T-helper 2 cell treated with Interferon-gamma antibody and Interleukin-4, amounts not matched to agents 5 μg/mL and 100 μg/mL, for 36 hours (primary cell): ENCODE results near the gene TRAP1.

Source experiments
- DNase-seq: peaks from one replicate; pipeline ENCODE4 v3.0.0; 2021; ENCODE audit warnings: low spot score
- H3K27ac Mint-ChIP-seq: one replicate; pipeline ENCODE4 v1.8.0; 2021; ENCODE audit warnings: mild to moderate bottlenecking, mixed read lengths
- H3K27me3 Mint-ChIP-seq: one replicate; pipeline ENCODE4 v1.8.0; 2021; ENCODE audit warnings: low read depth, mixed read lengths
- H3K36me3 Mint-ChIP-seq: one replicate; pipeline ENCODE4 v1.8.0; 2021; ENCODE audit warnings: low read depth, mixed read lengths
- H3K4me1 Mint-ChIP-seq: one replicate; pipeline ENCODE4 v1.8.0; 2021; ENCODE audit warnings: low read depth, mixed read lengths
- H3K4me3 Mint-ChIP-seq: one replicate; pipeline ENCODE4 v1.8.0; 2022; ENCODE audit warnings: mild to moderate bottlenecking, moderate library complexity, mixed read lengths
- H3K9me3 Mint-ChIP-seq: one replicate; pipeline ENCODE4 v1.8.0; 2021; ENCODE audit warnings: mixed read lengths

TRAP1 gene

GRCh38 chr16:3745751-3746355 is 28.5 kb upstream of the TRAP1 start:
- no peak overlapping the region for H3K4me3 Mint-ChIP-seq
- DNase-seq, result no peak
- peaks cover 51% of the 10 kb centered on the region for H3K36me3 Mint-ChIP-seq
- H3K27me3 Mint-ChIP-seq, result no peaks in the 10 kb centered on the region
- H3K27ac Mint-ChIP-seq, result no peak overlapping the region
- H3K4me1 Mint-ChIP-seq, result peaks cover 7% of the 10 kb centered on the region
- H3K9me3 Mint-ChIP-seq, result no peaks in the 10 kb centered on the region

- H3K9me3 Mint-ChIP-seq, result no peaks in the 10 kb centered on the region
- no peak overlapping the region for H3K4me3 Mint-ChIP-seq
- no peak for DNase-seq
- H3K27me3 Mint-ChIP-seq, result no peaks in the 10 kb centered on the region
- peaks cover 52% of the 10 kb centered on the region for H3K36me3 Mint-ChIP-seq
- no peaks in the 10 kb centered on the region for H3K4me1 Mint-ChIP-seq
- no peak overlapping the region for H3K27ac Mint-ChIP-seq
Measured at GRCh38 chr16:3744018-3744417, 26.7 kb upstream of the TRAP1 start.

GRCh38 chr16:3740934-3741333 is 23.6 kb upstream of the TRAP1 start:
- H3K27ac Mint-ChIP-seq, result no peak overlapping the region
- peaks cover 59% of the 10 kb centered on the region for H3K36me3 Mint-ChIP-seq
- no peaks in the 10 kb centered on the region for H3K27me3 Mint-ChIP-seq
- H3K4me3 Mint-ChIP-seq, result no peak overlapping the region
- no peaks in the 10 kb centered on the region for H3K4me1 Mint-ChIP-seq
- DNase-seq, result no peak
- H3K9me3 Mint-ChIP-seq, result no peaks in the 10 kb centered on the region

- Mint-ChIP-seq H3K27ac (no peak overlapping the region), H3K4me3 (no peak overlapping the region), H3K9me3 (no peaks in the 10 kb centered on the region), H3K36me3 (peaks cover 57% of the 10 kb centered on the region), H3K4me1 (no peaks in the 10 kb centered on the region), H3K27me3 (no peaks in the 10 kb centered on the region)
- no peak for DNase-seq
Measured at GRCh38 chr16:3740186-3740585, 22.9 kb upstream of the TRAP1 start.

DNA sequence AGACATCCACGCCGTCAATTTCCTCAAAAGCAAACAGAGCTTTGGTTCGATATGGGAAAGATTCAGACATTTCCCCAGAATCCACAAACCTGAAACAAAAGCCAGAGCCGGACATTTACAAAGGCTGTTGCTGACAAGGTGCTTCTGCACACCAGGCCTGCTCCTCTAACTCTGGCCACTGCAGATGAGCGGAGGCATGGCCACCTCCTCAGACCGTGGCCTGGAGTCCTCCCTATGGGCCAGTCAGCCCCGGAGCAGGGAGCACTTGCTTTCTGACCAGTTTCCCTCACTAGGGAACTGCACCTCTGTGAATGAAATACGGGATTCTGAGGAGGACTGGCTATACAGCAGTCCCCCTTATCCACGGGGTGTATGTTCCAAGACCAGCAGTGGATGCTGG is 22.3 kb upstream of the TRAP1 start:
- Mint-ChIP-seq H3K27ac (no peak overlapping the region), H3K36me3 (peaks cover 62% of the 10 kb centered on the region), H3K9me3 (no peaks in the 10 kb centered on the region), H3K4me1 (no peaks in the 10 kb centered on the region), H3K4me3 (no peak overlapping the region), H3K27me3 (no peaks in the 10 kb centered on the region)
- DNase-seq, result no peak

DNA sequence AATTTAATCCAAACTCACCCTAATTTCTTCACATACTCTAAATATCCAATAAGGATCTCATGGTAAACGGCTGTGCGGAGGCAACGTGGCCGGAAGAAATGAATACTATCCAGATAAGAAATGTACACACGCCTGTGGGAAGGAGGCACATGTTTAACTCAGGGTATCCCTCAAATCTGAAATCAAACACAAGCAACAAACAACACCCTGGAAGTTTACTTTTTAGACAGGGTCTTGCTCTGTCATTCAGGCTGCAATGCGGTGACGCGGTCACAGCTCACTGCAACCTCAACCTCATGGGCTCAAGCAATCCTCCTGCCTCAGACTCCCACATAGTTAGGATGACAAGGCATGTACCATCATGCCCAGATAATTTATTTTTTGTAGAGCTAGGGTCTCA is 21.2 kb upstream of the TRAP1 start:
- Mint-ChIP-seq H3K27me3 (no peaks in the 10 kb centered on the region), H3K9me3 (no peaks in the 10 kb centered on the region), H3K4me3 (no peak overlapping the region), H3K4me1 (no peaks in the 10 kb centered on the region), H3K36me3 (peaks cover 62% of the 10 kb centered on the region), H3K27ac (no peak overlapping the region)
- no peak for DNase-seq

DNA sequence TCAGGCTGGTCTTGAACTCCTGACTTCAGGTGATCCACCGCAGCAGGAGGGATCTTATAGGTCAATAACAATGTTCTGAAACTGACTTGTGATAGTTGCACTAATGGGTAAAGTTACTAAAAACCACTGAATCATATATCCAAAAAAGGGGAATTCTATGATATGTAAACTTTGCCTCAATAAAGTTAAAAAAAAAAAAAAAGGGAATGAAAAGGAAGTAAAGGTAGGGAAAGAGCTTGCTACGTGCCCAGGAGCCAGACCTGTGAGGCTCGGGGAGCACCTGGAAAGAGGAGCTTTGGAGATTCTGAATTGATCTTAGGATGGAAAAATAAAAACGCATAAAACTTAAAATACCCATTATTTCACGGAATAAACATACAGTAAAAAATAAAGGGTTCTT is 20.8 kb upstream of the TRAP1 start:
- Mint-ChIP-seq H3K4me3 (no peak overlapping the region), H3K27me3 (no peaks in the 10 kb centered on the region), H3K9me3 (no peaks in the 10 kb centered on the region), H3K36me3 (peaks cover 59% of the 10 kb centered on the region), H3K4me1 (no peaks in the 10 kb centered on the region), H3K27ac (no peak overlapping the region)
- no peak for DNase-seq

- Mint-ChIP-seq H3K27ac (no peak overlapping the region), H3K36me3 (peaks cover 55% of the 10 kb centered on the region), H3K4me3 (no peak overlapping the region), H3K4me1 (no peaks in the 10 kb centered on the region), H3K9me3 (no peaks in the 10 kb centered on the region), H3K27me3 (no peaks in the 10 kb centered on the region)
- DNase-seq, result no peak
Measured at GRCh38 chr16:3737181-3737580, 19.9 kb upstream of the TRAP1 start.

- H3K36me3 Mint-ChIP-seq, result peaks cover 57% of the 10 kb centered on the region
Measured at GRCh38 chr16:3736116-3736515, 18.8 kb upstream of the TRAP1 start.

GRCh38 chr16:3735541-3735940 is 18.2 kb upstream of the TRAP1 start:
- DNase-seq, result no peak
- Mint-ChIP-seq H3K4me3 (no peak overlapping the region), H3K9me3 (no peaks in the 10 kb centered on the region), H3K27ac (no peak overlapping the region), H3K4me1 (no peaks in the 10 kb centered on the region), H3K27me3 (no peaks in the 10 kb centered on the region), H3K36me3 (peaks cover 57% of the 10 kb centered on the region)

More at GRCh38 chr16:3736116-3736515, 18.8 kb upstream of the TRAP1 start:
- Mint-ChIP-seq H3K27me3 (no peaks in the 10 kb centered on the region), H3K27ac (no peak overlapping the region), H3K4me3 (no peak overlapping the region), H3K4me1 (no peaks in the 10 kb centered on the region), H3K9me3 (no peaks in the 10 kb centered on the region)
- DNase-seq, result no peak

GRCh38 chr16:3734758-3735221 is 17.5 kb upstream of the TRAP1 start:
- no peak overlapping the region for H3K27ac Mint-ChIP-seq
- no peak overlapping the region for H3K4me3 Mint-ChIP-seq
- H3K4me1 Mint-ChIP-seq, result no peaks in the 10 kb centered on the region
- no peak for DNase-seq
- H3K9me3 Mint-ChIP-seq, result no peaks in the 10 kb centered on the region
- peaks cover 60% of the 10 kb centered on the region for H3K36me3 Mint-ChIP-seq
- H3K27me3 Mint-ChIP-seq, result no peaks in the 10 kb centered on the region

- Mint-ChIP-seq H3K36me3 (peaks cover 58% of the 10 kb centered on the region), H3K27ac (no peak overlapping the region), H3K4me1 (no peaks in the 10 kb centered on the region), H3K27me3 (no peaks in the 10 kb centered on the region), H3K9me3 (no peaks in the 10 kb centered on the region), H3K4me3 (no peak overlapping the region)
- DNase-seq, result no peak
Measured at GRCh38 chr16:3734084-3734757, 16.9 kb upstream of the TRAP1 start.

DNA sequence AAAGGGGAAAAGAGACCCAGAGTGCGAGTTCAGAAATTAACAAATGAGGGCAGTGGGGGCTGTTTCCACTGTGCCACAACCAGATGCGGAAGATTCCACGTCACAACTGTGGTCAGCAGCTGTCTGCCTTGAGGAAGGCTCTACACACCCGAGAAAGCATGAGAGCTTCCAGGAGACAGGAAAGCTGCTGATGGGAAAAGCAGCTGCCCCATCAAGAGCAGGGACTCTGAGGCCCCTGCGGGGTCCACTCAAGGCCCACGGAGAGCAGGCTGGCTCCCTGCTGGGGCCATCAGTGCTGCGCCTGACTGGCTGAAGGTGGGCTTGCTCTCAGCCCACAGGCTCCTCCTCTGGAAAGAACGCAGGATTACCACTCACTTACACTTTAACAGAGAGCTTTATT is 14.8 kb upstream of the TRAP1 start:
- Mint-ChIP-seq H3K4me3 (no peak overlapping the region), H3K36me3 (peaks cover 50% of the 10 kb centered on the region)
- no peak for DNase-seq

GRCh38 chr16:3731126-3731935 is 14.0 kb upstream of the TRAP1 start:
- Mint-ChIP-seq H3K4me1 (no peaks in the 10 kb centered on the region), H3K27ac (no peak overlapping the region), H3K36me3 (peaks cover 43% of the 10 kb centered on the region), H3K9me3 (no peaks in the 10 kb centered on the region), H3K4me3 (no peak overlapping the region), H3K27me3 (no peaks in the 10 kb centered on the region)
- no peak for DNase-seq

More for the DNA sequence above, 14.8 kb upstream of the TRAP1 start:
- Mint-ChIP-seq H3K4me1 (no peaks in the 10 kb centered on the region), H3K27me3 (no peaks in the 10 kb centered on the region), H3K9me3 (no peaks in the 10 kb centered on the region), H3K27ac (no peak overlapping the region)
